GM15510 (cell line): Measurements from ENCODE around the gene GREB1.

Experiments
- POLR2A ChIP-seq: IDR thresholded peaks from 3 replicates; pipeline ENCODE4 v1.6.1; 2011; ENCODE audit warnings: borderline replicate concordance; ENCODE audit not compliant: insufficient read length; ENCODE audit errors: extremely low read depth

GREB1 gene

DNA sequence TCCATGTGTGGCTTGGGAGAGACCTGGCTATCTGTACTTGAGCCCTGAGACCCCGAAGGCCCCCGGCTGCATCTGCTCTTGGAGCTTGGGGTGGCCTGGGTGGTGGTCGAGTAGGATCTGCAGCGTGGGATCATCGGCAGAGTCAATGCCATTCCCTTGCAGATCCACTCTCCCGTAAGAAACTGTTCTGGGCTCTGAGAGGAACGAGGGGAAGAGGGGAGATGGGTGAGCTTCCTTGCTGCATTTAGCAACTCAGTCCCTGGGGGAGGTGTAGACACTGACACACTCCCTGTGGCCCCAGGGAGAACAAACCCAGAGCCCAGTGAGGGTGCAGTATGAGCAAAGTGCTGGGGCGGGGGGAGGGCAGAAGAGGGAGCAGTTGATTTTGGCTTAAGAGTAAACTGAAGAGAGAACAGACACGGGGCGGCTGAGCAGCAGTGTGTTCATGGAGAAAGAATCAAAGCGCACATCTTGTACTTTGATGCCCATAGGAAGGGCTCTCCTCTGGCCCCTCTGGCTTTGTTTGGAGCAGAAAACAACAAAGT lies 8.5 kb downstream of the GREB1 start:
- TF ChIP-seq POLR2A, result no peak

GRCh38 chr2:11543337-11544216 lies 9.7 kb downstream of the GREB1 start:
- no peak for TF ChIP-seq POLR2A

- no peak for TF ChIP-seq POLR2A
Measured at GRCh38 chr2:11546072-11546471, 12.2 kb downstream of the GREB1 start.

GRCh38 chr2:11547912-11548497 lies 14.2 kb downstream of the GREB1 start:
- no peak for TF ChIP-seq POLR2A

GRCh38 chr2:11550302-11550701 lies 16.5 kb downstream of the GREB1 start:
- TF ChIP-seq POLR2A, result no peak

DNA sequence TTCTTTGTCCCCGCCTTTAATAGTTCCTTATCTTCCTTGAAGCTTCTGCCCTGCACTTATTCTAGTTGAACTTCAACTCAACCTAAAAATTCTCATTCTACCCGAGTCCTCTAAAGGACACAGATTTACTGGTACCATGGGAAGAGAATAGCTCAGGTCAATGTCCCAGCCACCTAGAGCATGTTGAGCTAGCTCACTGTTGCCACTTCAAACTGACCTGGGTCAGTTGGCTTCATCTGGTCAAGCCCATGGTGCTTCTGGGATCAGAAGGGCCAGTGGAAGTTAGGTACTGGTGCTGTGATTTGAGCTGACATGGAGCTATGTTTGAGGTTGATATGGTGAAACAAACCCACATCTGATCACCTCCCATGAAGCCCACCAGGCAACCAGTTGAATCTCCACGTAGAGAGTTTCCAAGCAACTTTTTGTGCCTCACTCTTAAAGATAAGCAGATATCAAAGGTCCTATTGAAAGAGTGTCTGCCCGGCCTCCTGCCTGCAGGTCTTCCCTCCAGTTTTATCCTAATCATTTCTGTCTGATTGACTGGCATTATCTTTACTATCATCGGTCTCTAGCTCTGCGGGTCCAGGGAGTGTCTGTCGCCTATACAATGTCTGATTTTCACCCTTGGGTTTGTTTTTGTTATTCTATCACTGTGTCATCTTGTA lies 17.2 kb downstream of the GREB1 start:
- TF ChIP-seq POLR2A, result no peak

GRCh38 chr2:11551569-11552259 lies 17.9 kb downstream of the GREB1 start:
- no peak for TF ChIP-seq POLR2A

DNA sequence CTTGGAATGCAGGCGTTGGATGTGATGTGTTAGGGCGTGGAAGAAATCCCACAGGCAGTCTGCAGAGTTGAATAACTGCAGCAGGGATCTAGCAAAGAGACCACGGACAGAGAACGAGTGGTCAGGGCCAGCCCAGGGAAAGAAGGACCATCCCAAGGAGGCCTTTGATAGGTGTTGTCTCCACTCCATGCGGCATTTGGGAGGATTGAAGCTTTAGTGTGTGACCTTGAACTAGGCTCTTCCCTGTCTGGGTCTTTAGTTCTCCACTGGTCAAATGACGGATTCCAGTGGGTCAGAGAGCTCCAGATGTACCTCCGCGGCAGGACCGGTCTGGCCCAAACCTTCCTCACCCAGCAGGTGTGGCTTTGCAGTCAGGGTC lies 18.4 kb downstream of the GREB1 start:
- TF ChIP-seq POLR2A, result no peak

DNA sequence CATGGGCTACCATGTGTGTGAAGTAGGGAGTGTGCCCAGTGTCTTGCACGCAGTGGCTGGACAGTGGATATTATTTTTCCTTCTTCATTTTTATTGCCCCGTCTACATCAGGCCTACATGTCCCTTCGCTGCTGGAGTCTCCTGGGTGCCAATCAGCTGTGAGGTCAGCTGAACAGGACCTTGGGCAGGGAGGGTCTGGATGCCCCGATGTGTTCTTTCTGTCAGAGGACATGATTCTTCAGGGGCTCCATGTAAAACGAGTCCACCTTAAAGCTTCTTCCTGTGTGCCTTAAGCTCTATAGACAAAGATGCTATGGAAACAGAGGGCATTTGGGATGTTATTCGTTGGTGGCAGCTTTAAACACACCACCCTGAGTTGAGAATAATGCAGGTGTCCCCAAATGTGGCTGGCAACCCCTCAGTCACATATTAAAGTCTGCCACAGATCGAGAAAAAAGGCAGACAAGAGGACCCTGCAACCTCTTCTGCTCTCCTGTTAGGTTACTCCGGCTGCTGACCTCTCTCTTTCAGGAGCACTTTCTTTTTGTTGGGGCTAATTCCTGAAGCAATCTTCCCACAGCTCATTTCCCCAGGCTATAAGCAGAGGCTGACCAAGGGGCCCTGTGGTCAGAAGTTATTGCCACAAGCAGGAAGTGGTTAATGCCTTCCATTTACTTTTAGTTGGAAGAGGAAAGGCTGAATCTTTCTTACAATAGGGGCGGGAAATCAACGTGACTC lies 20.0 kb downstream of the GREB1 start:
- TF ChIP-seq POLR2A, result no peak

- TF ChIP-seq POLR2A, result no peak
Measured at GRCh38 chr2:11554399-11554716, 20.5 kb downstream of the GREB1 start.

DNA sequence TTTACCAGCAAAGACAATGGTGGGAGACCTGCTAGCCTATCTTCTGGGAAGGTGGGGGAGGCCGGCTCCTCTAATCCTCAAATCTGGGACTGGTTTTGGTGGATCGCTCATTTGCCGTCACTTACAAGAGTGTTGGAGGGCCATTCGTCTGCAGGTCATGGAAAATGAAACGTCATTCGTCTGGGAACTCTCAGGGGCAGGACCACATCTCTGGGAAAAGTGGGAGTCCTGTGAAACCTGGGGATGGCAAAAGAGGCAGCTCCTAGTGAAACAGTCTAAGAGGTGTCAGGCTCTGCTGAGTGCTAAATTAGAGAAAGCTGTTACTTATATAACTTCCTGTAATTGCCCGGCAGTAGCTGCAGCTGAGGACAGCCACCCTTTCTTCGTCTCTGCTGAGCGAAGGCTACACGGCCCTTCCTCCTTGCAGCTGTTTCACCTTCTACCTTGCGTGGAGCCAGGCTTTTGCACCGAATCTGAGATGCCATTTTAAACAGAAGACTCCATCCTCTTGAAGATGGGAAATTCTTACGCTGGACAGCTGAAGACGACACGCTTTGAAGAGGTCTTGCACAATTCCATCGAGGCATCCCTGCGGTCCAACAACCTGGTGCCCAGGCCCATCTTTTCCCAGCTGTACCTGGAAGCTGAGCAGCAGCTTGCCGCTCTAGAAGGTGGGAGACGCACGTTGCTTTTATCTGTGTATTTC lies 22.4 kb downstream of the GREB1 start:
- TF ChIP-seq POLR2A, result no peak

DNA sequence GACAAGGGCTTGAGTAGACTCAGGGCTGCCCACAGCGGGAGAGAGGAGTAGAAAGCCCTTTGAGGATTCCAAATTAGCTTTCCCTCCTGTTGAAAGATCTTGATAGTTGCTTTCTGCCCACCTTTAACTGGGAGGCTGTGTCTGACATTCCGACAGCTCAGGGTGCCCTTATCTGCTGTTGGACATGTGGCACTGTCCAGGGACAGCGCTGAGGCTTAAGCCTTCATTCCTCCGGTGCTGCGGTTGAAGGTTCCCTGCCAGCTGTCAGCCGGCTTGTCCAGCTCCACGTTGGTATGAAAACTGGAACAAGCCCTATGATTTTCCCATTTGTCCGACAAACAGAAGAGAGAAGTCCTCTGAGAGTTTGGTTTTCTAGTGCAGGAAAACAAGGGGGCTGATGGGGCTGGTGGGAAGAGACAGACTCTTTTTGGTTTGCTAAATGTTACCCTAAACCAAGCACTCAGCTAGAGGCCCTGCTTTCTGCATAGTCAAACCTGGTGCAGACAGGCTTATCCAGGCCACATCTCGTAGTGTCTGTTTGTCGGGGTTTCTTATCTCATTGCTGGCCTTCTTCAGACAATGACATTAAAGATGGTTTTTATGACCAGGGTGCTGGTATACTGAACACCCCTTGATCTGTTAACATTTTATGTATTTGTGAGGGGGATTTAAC lies 24.5 kb downstream of the GREB1 start:
- TF ChIP-seq POLR2A, result no peak
